Osteoblast (primary cell): ENCODE measurements around the gene RABGEF1. TPM values are rescaled to one million over a fixed set of nuclear protein-coding genes. Genes with fewer than 3 reads are reported as not detected.

ENCODE experiments used
- DNase-seq: peaks from one replicate; pipeline ENCODE4 v3.0.0; 2011; ENCODE audit warnings: low spot score, mixed read lengths; ENCODE audit not compliant: insufficient read length; ENCODE audit errors: missing footprints
- H2AFZ ChIP-seq: 2 replicates; pipeline ENCODE4 v1.6.0; 2011; ENCODE audit warnings: mild to moderate bottlenecking, low read length
- H3K27ac ChIP-seq: 2 replicates; pipeline ENCODE4 v1.5.1; 2011; ENCODE audit warnings: mild to moderate bottlenecking, low read depth, low read length, moderate library complexity
- H3K27me3 ChIP-seq: 2 replicates; pipeline ENCODE4 v1.6.0; 2012; ENCODE audit warnings: mild to moderate bottlenecking, control low read depth, inconsistent platforms, low read length, moderate library complexity; ENCODE audit not compliant: insufficient read depth
- H3K36me3 ChIP-seq: 2 replicates; pipeline ENCODE4 v1.5.1; 2011; ENCODE audit warnings: mild to moderate bottlenecking, low read length, control low read depth, moderate library complexity; ENCODE audit not compliant: insufficient read depth
- H3K4me1 ChIP-seq: 2 replicates; pipeline ENCODE4 v1.5.1; 2011; ENCODE audit warnings: mild to moderate bottlenecking, low read length, control low read depth, moderate library complexity; ENCODE audit not compliant: insufficient read depth
- H3K4me2 ChIP-seq: 2 replicates; pipeline ENCODE4 v1.6.0; 2011; ENCODE audit warnings: mild to moderate bottlenecking, low read length; ENCODE audit not compliant: insufficient read depth
- H3K4me3 ChIP-seq: fragments of 200-600 bp; sonication (generic); 3 replicates; pipeline ENCODE4 v1.5.1; 2012; ENCODE audit warnings: mild to moderate bottlenecking, low read length, inconsistent platforms; ENCODE audit not compliant: insufficient read depth
- H3K79me2 ChIP-seq: 2 replicates; pipeline ENCODE4 v1.6.0; 2012; ENCODE audit warnings: mild to moderate bottlenecking, low read length, control low read depth, inconsistent platforms; ENCODE audit not compliant: insufficient read depth
- H3K9me3 ChIP-seq: 2 replicates; pipeline ENCODE4 v1.5.1; 2011; ENCODE audit warnings: low read depth, low read length, control low read depth
- H4K20me1 ChIP-seq: 2 replicates; pipeline ENCODE4 v1.6.0; 2012; ENCODE audit warnings: mild to moderate bottlenecking, low read length, control low read depth; ENCODE audit not compliant: insufficient read depth
- CTCF ChIP-seq: IDR thresholded peaks from 2 replicates; pipeline ENCODE4 v1.5.1; 2011; ENCODE audit warnings: mild to moderate bottlenecking, low read depth, low read length, moderate library complexity; ENCODE audit errors: extremely low read depth
- total RNA-seq: library from RNA; depleted of rRNA; stranded (reverse); fragments of >200 nt; gene quantifications from 2 replicates; pipeline ENCODE4 v1.2.3, GENCODE V29; 2012

Gene RABGEF1
- total RNA-seq, 1 donor = 81.8 TPM

GRCh38 chr7:66790196-66790595, 49.7 kb downstream of the RABGEF1 start:
- Histone ChIP-seq H3K27me3 (no peaks in the 10 kb centered on the region), H3K79me2 (peaks cover 46% of the 10 kb centered on the region), H2AFZ (no peak overlapping the region), H3K4me2 (no peak overlapping the region), H3K4me1 (no peaks in the 10 kb centered on the region), H3K9me3 (no peaks in the 10 kb centered on the region), H3K27ac (no peak overlapping the region), H3K36me3 (peaks cover 74% of the 10 kb centered on the region), H3K4me3 (no peak overlapping the region), H4K20me1 (no peaks in the 10 kb centered on the region)
- DNase-seq = no peak
- no peak for TF ChIP-seq CTCF

GRCh38 chr7:66790725-66791124, 50.2 kb downstream of the RABGEF1 start:
- Histone ChIP-seq H3K36me3 (peaks cover 76% of the 10 kb centered on the region), H3K79me2 (peaks cover 47% of the 10 kb centered on the region), H2AFZ (no peak overlapping the region), H3K27me3 (no peaks in the 10 kb centered on the region), H3K4me2 (no peak overlapping the region), H3K27ac (no peak overlapping the region), H3K4me3 (no peak overlapping the region), H4K20me1 (no peaks in the 10 kb centered on the region), H3K9me3 (no peaks in the 10 kb centered on the region), H3K4me1 (no peaks in the 10 kb centered on the region)
- DNase-seq = no peak
- no peak for TF ChIP-seq CTCF

- Histone ChIP-seq H3K27me3 (no peaks in the 10 kb centered on the region), H2AFZ (no peak overlapping the region), H3K4me3 (no peak overlapping the region), H3K27ac (no peak overlapping the region), H3K4me1 (no peaks in the 10 kb centered on the region), H3K79me2 (peaks cover 2% of the 10 kb centered on the region), H3K36me3 (peaks cover 83% of the 10 kb centered on the region), H4K20me1 (peaks cover 8% of the 10 kb centered on the region), H3K9me3 (no peaks in the 10 kb centered on the region), H3K4me2 (no peak overlapping the region)
- TF ChIP-seq CTCF = no peak
- DNase-seq = no peak
These were observed 60.1 kb downstream of the RABGEF1 start for GRCh38 chr7:66800591-66800990.

- Histone ChIP-seq H3K36me3 (peaks cover 83% of the 10 kb centered on the region), H3K27me3 (no peaks in the 10 kb centered on the region), H3K27ac (no peak overlapping the region), H3K4me3 (no peak overlapping the region), H3K4me2 (no peak overlapping the region), H4K20me1 (peaks cover 12% of the 10 kb centered on the region), H3K79me2 (peaks cover 7% of the 10 kb centered on the region), H3K4me1 (no peaks in the 10 kb centered on the region), H3K9me3 (no peaks in the 10 kb centered on the region), H2AFZ (no peak overlapping the region)
- peak; percentile 26 for DNase-seq
- TF ChIP-seq CTCF = peak; percentile 21
These were observed 63.5 kb downstream of the RABGEF1 start for GRCh38 chr7:66804001-66804400.
